PC-3 (cell line): ENCODE measurements around the gene KAT2B. TPM values are rescaled to one million over a fixed set of nuclear protein-coding genes. Genes with fewer than 3 reads are reported as not detected.

Source experiments
- ATAC-seq: fragments of 200-7000 bp; cut with Tn5 transposase; 2 replicates; pipeline ENCODE4 v1.9.1; 2020; ENCODE audit warnings: mild to moderate bottlenecking, moderate library complexity
- BruUV-seq: library from RNA; stranded (reverse); fragments of 400-500 nt; replicated peaks from 2 replicates; lab custom pipeline; 2021; lab: Mats Ljungman, UMichigan
- CTCF ChIA-PET: fragments of 300-600 bp; sonication (Branson Sonifier 250); formaldehyde crosslinking; loops from one replicate; lab custom pipeline; 2022; ENCODE audit warnings: antibody characterized with exemption; lab: Charles Lee
- POLR2A ChIA-PET: fragments of 300-600 bp; sonication (Branson Sonifier 250); formaldehyde crosslinking; loops from one replicate; lab custom pipeline; 2022; ENCODE audit warnings: antibody characterized with exemption; ENCODE audit not compliant: unreplicated experiment; lab: Charles Lee
- DNase-seq: peaks from one replicate; pipeline ENCODE4 v3.0.0-alpha.2; 2015
- H2AFZ ChIP-seq: fragments of 300-600 bp; sonication (generic); 2 replicates; pipeline ENCODE4 v1.6.0; 2016; ENCODE audit warnings: antibody characterized with exemption, low read length
- H3F3A ChIP-seq: fragments of 300-600 bp; sonication (generic); one replicate; pipeline ENCODE4 v1.6.0; 2017; ENCODE audit warnings: antibody characterized with exemption, low read length, control low read depth, mild to moderate bottlenecking; ENCODE audit not compliant: unreplicated experiment
- H3K27ac ChIP-seq: fragments of 300-600 bp; sonication (generic); 2 replicates; pipeline ENCODE4 v1.5.1; 2016; ENCODE audit warnings: mild to moderate bottlenecking, low read length
- H3K27me3 ChIP-seq: fragments of 300-600 bp; sonication (generic); 2 replicates; pipeline ENCODE4 v1.6.1; 2016; ENCODE audit warnings: low read length, mixed read lengths
- H3K36me3 ChIP-seq: fragments of 300-600 bp; sonication (generic); 2 replicates; pipeline ENCODE4 v1.6.1; 2016; ENCODE audit warnings: low read depth, mixed run types, low read length, mixed read lengths
- H3K4me1 ChIP-seq: fragments of 300-600 bp; sonication (generic); 2 replicates; pipeline ENCODE4 v1.5.1; 2016; ENCODE audit warnings: low read length; ENCODE audit not compliant: insufficient read depth
- H3K4me2 ChIP-seq: fragments of 300-600 bp; sonication (generic); 2 replicates; pipeline ENCODE4 v1.6.0; 2016; ENCODE audit warnings: low read length
- H3K4me3 ChIP-seq: fragments of 300-600 bp; sonication (generic); 2 replicates; pipeline ENCODE4 v1.5.1; 2016; ENCODE audit warnings: mild to moderate bottlenecking, low read length, mixed read lengths
- H3K79me2 ChIP-seq: fragments of 300-600 bp; sonication (generic); 2 replicates; pipeline ENCODE4 v1.6.1; 2017; ENCODE audit warnings: low read length, mixed read lengths
- H3K9ac ChIP-seq: fragments of 300-600 bp; sonication (generic); 2 replicates; pipeline ENCODE4 v1.6.0; 2016; ENCODE audit warnings: mild to moderate bottlenecking, low read length
- H3K9me2 ChIP-seq: fragments of 300-600 bp; sonication (generic); replicated peaks from 2 replicates; pipeline ENCODE4 v1.6.1; 2016; ENCODE audit warnings: mixed run types, low read length, mixed read lengths
- H3K9me3 ChIP-seq: fragments of 300-600 bp; sonication (generic); 2 replicates; pipeline ENCODE4 v1.6.1; 2016; ENCODE audit warnings: low read length, mixed read lengths
- H4K20me1 ChIP-seq: fragments of 300-600 bp; sonication (generic); 2 replicates; pipeline ENCODE4 v1.6.1; 2016; ENCODE audit warnings: low read length, mixed read lengths
- CTCF ChIP-seq: fragments of 300-600 bp; sonication (generic); conservative IDR thresholded peaks from 2 replicates; pipeline ENCODE4 v1.5.1; 2017; ENCODE audit warnings: antibody characterized with exemption, low read depth, mild to moderate bottlenecking, low read length
- EZH2 ChIP-seq: fragments of 300-600 bp; sonication (generic); IDR thresholded peaks from one replicate; pipeline ENCODE4 v1.6.1; 2017; ENCODE audit warnings: antibody characterized with exemption, mild to moderate bottlenecking, low read length; ENCODE audit not compliant: unreplicated experiment
- EZH2phosphoT487 ChIP-seq: fragments of 300-600 bp; sonication (generic); IDR thresholded peaks from 2 replicates; pipeline ENCODE4 v1.6.1; 2018; ENCODE audit warnings: mild to moderate bottlenecking, antibody characterized with exemption, low read length, borderline replicate concordance
- intact Hi-C: fragments of 100-400 bp; cut with micrococcal nuclease; formaldehyde crosslinking; loops from 2 replicates; pipeline ENCODE4 v1.9.0; 2023
- total RNA-seq: library from RNA; depleted of rRNA; stranded (reverse); fragments of >200 nt; gene quantifications from 2 replicates; pipeline ENCODE4 v1.2.3, GENCODE V29; 2014

The KAT2B gene
- total RNA-seq, 1 experiment from 2014 or later, result 11.9 TPM

GRCh38 chr3:20056725-20057611 is 16.7 kb downstream of the KAT2B start:
- peak; percentile 64 for ATAC-seq
- Histone ChIP-seq H3K4me1 (peaks cover 52% of the 10 kb centered on the region), H4K20me1 (no peaks in the 10 kb centered on the region), H2AFZ (no peak overlapping the region), H3K36me3 (no peaks in the 10 kb centered on the region), H3K4me3 (peak overlapping the region; percentile 40; the same call in 1 of the 2 replicates), H3K9me3 (no peaks in the 10 kb centered on the region), H3K9me2 (no peaks in the 10 kb centered on the region), H3K9ac (peak overlapping the region; percentile 39), H3K4me2 (peak overlapping the region; percentile 78), H3F3A (no peaks in the 10 kb centered on the region), H3K27ac (peak overlapping the region; percentile 87), H3K27me3 (no peaks in the 10 kb centered on the region), H3K79me2 (no peaks in the 10 kb centered on the region)
- DNase-seq, result peak; percentile 98
- CTCF ChIA-PET, result no interaction called here
- TF ChIP-seq EZH2 (no peak), EZH2phosphoT487 (no peak), CTCF (no peak)
- no TSS peak for BruUV-seq
- intact Hi-C loops, result loop anchor here (1.0 to 5.0 kb wide), 3 partner anchors 10 to 55 kb away; no protein-coding TSS in a partner anchor
- POLR2A ChIA-PET, result interaction anchor here (0.6 kb wide), 1 partner anchor 129 kb away, joined by 3 read pairs; the partner anchor contains the start of gene SGO1

- H2AFZ ChIP-seq, result no peak overlapping the region
- no peaks in the 10 kb centered on the region for H3K36me3 ChIP-seq
- H3K4me1 ChIP-seq, result peaks cover 52% of the 10 kb centered on the region
- no peaks in the 10 kb centered on the region for H4K20me1 ChIP-seq
- ChIA-PET CTCF (no interaction called here), POLR2A (interaction anchor here (0.6 to 0.7 kb wide), 2 partner anchors 21 to 128 kb away, joined by 3 read pairs; partner anchors contain the start of gene SGO1)
- H3K4me2 ChIP-seq, result peak overlapping the region; percentile 59
- no peak overlapping the region for H3K9ac ChIP-seq
- DNase-seq, result no peak
- no peak for ATAC-seq
- H3K27ac ChIP-seq, result peak overlapping the region; percentile 69
- H3K9me2 ChIP-seq, result no peaks in the 10 kb centered on the region
- TF ChIP-seq EZH2phosphoT487 (no peak), EZH2 (no peak), CTCF (no peak)
- no peaks in the 10 kb centered on the region for H3K27me3 ChIP-seq
- no peaks in the 10 kb centered on the region for H3K9me3 ChIP-seq
- H3K4me3 ChIP-seq, result peak overlapping the region; percentile 12; the same call in 1 of the 2 replicates
- no peaks in the 10 kb centered on the region for H3F3A ChIP-seq
- intact Hi-C loops, result loop anchor here (1.0 to 5.0 kb wide), 3 partner anchors 10 to 55 kb away; no protein-coding TSS in a partner anchor
- no TSS peak for BruUV-seq
- no peaks in the 10 kb centered on the region for H3K79me2 ChIP-seq
Observed at GRCh38 chr3:20057612-20058180, 17.4 kb downstream of the KAT2B start.
